Embryonic facial prominence (tissue), 1 donor: ENCODE results near the gene SESTD1.

ENCODE experiments used
- DNase-seq: peaks from one replicate; pipeline ENCODE4 v3.0.0-alpha.2; 2016; ENCODE audit errors: extremely low spot score

Gene SESTD1

DNA sequence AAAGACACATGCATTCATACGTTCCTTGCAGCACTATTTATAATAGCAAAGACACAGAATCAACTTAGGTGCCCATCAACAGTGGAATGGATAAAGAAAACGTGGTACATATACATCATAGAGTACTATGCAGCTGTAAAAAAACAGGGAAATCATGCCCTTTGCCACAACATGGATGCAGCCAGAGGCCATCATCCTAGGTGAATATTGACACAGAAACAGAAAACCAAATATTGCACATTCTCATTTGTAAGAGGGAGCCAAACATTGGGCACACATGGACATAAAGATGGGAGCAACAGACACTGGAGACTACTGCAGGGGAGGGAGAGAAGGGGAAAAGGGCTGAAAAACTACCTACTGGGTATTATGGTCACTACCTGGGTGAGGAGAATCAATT is 73.5 kb downstream of the SESTD1 start:
- DNase-seq = no peak

DNA sequence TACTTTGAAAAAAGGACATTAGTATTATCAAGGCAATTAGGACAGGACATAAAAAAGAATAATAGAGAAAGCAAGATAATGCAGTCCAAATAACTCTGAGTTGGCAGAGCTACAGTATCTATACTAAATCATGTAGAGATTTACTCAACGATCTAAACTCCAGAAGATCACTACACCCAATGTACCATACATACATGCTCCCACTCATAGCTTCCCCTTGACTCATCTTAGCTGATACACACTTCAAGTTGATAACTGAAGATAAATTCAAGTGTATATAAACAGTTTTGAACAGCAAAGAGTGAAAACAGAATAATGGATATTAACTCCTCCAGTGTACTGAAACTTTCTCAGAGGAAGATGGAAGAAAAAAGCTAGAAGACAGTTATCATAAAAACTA is 78.5 kb downstream of the SESTD1 start:
- DNase-seq = no peak

DNA sequence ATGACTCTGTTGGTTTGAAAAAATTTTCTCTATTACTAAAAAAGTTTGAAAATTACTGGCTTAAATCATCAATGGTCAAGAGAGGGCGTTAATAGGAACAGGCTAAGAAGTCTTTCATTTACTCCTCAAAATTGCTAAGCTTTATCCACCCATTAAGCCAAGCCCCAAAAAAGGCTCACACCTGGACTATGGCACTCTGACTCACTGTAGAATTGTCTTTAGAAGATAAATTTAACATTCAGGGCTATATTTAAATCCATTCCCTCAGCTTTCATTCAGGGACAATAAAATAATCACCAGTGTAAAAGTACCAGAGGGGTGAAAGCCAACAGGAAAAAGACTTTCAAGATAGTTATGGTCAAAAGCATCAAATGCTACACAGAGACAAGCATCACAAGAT is 80.0 kb downstream of the SESTD1 start:
- no peak for DNase-seq

DNA sequence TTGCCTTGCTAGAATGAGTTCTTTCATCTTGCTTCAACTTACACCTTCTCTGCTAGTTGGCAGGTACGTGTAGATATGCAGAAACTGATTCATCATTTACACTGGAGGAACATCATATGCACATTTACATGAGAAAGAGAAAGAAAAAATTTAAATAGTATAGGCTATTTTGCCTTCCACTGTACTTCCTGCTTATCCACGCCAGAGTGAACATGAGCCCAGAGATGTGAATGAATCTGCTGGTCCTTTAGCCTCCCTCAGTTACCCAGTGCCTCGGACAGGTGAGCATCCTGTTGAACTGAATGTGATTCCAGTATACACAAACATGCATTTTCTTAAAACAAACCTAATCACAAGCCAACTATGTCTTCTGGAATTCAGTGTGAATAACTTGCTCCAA is 83.6 kb downstream of the SESTD1 start:
- DNase-seq = no peak

DNA sequence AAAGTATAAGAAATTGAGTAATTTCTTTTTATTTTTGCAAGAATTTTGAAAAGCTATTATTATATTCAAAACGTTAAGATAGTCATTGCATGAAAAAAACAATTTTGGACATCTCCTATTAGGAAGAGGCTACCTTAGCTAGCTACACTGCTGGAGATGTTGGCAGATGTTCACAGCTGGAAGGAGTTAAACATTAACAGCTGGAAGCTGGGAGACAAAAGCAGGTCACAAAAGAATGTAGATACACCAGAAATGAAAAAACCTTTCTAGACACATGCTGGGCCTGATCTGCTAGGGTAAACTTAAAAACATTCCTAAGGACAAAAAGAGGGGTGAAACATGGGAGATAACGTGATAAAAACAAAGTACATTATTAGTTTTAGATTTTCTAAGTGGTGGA is 84.4 kb downstream of the SESTD1 start:
- DNase-seq = no peak

DNA sequence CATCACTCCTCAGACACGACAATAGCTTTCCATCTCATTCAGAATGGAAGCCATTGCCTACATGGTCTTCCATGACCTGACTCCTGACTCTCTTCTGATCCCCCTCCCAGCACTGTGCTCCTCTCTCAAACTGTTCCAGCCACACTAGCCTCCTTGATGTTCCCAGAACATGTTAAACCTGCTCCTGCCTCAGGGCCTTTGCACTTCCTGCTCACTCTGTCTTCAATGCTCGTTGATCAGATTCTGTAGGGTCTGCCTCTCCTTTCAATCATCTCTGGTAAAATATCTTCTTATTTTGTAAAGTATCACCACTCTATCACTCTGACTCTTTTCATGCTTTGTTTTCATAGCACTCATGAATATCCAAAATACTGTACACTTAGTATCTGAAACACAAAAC is 84.9 kb downstream of the SESTD1 start:
- DNase-seq = no peak

DNA sequence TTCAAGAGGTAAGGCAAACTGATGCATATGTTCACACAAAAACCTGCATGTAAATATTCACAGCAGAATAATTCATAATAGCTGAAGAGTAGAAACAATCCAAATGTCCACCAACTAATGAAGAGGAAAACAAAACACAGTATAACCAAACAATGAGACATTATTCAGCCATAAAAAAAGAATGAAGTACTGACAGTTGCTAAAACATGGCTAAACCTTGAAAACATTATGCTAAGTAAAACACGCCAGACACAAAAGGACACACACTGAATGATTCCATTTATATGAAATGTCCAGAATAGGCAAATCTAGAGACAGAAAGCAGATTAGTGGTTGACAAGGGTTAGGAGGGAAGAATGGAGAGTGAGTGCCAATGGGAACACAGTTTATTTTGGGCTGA is 86.9 kb downstream of the SESTD1 start:
- DNase-seq = no peak

DNA sequence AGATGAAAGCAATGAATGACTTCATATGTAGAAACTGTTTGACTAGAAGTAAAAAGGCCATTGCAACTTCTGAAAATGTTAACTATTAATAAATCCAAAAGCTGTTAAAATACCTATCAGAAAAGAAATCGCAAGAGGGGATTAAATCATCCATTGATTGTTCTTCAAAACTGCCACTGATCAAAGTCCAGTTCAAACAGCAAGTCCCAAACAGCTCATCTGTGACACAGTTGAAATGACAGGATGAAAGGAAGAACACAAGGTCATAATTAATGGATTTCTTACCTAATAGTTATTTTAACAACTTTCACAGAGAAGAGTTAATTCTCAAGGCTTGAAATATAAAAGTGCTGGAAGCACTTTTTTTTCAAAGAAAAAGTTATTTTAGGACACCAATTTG is 90.4 kb downstream of the SESTD1 start:
- DNase-seq = no peak

DNA sequence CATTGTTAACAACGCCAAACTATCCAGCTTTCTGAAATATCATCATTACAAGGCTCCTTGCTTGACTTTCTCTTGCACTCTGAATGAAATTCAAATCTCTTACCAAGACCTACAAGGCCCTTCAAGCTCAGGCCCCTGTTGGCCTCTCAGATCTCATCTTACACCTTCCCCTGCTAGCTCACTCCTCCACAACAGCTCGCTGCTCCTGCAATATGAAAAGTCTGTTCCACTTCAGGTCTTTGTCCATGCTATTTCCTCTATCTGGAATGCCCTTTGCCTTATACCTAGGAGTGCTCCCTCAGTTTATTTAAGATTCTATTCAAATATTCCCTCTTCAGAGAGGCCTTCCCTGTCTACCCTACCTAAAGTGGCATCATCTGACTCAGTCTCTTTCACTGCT is 91.7 kb downstream of the SESTD1 start:
- no peak for DNase-seq

DNA sequence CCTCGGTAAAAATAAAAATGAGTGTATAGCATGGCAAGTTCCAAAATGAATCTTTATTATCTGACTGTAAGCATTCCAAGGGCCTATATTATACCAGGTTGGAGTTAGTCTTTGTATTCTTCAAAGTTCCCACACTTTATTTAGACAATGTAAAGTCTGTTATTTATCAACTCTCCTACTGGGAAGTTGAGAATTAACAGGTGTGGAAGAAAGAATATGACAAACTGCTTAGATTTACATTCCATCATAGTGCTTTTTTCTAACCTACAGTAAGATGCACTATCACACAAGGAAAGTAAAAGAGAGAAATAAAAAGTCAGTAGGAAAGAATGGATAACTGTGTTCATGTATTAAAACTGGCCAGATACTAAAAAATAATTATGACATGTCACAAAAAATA is 93.3 kb downstream of the SESTD1 start:
- no peak for DNase-seq

DNA sequence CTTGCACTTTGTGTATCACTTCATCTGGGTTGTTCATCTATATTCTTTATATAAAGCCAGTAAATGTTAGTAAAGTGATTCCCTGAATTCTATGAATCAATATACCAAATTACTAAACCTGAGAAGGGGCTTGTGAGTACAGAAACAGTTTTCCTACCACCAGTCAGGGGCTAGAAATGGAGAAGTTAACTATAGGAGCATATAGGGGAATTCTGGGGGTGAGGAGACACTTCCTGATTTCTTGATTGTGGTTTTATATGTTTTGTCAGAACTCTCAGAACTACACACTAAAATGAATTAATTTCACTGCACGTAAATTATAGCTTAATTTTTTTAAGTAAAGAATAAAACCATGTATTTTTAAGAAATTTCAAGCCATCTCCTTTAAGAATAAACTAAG is 93.7 kb downstream of the SESTD1 start:
- DNase-seq = no peak

DNA sequence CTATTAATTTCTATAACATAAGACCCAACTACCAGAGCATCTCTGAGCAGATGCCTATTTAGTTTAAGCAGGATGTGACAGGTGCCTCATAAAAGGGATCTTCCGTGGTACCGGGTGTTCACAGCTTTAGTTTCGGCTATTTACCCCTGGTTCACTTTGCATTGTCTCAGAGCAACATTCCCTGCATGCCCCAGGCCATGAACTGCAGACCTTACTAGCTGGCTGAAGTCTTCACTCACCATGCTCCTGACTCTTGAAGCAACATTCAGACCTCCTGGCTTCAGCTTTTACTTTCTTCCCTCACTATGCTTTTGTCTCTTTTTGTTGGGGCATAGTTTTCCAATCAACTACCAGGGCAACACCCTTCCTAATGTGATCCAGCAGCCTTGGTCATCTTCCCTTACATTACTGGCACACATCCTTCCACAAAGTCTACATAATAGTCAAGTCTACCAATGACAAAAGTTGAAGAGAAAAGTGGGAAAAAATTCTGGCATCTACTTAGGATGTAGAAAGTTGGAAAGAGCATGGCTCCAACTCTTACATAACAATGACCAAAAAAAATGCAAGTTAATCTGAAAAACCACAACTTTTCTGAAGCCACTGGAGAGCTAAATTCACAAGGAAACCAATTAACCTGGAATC is 99.2 kb downstream of the SESTD1 start:
- DNase-seq = no peak

DNA sequence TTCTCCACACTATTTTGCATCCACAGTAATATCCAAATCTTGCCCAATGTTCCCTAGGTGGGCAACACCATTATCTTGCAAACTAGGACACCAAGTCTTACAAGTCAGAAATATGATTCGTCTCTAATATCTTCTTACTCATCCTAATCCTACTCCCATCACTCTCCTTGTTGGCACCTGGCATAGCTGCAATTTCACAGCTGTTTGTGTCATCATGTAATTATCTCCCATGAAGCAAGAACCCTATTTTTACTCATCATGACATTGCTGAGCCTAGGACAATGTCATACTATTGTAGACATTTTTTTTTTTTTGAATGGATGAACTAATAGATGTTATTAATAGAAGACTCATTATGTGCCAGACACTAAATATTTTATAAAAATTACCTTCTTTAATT is 123.4 kb downstream of the SESTD1 start:
- DNase-seq = no peak

DNA sequence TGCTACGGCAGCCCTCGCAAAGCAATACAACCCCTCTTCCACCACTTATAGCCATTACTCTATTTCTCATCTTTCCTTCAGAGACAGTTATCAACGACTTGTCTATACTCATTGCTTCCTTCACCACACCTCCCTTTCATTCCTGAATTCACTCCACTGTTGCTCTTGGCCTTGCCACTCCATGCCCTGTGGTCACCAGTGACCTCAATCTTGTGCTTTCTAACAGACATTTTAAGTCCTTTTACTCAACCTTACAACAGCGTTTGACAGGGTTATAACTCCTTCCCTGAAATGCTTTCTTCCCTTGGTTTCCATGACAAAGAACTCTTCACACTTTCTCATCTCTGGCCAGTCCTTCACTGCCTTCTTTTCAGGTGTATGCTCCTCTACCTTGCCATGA is 124.1 kb downstream of the SESTD1 start:
- no peak for DNase-seq

DNA sequence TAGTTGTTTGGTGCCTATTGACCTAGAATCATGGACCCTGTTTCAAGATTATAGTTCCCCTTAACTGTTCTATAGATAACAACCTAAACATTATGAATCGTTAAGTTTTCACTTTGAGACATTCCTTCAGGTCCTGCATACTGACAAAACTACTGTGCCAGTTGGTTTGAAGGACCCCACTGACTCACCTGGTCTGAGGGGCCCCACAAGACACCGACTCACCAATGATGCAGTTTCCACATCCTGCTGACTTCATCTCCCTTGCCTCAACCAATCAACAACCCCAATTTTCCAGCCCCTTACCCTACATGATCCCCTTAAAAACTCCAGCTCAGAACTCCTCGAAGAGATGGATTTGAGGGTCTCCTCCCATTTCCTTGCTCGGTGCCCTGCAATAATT is 125.1 kb downstream of the SESTD1 start:
- no peak for DNase-seq

DNA sequence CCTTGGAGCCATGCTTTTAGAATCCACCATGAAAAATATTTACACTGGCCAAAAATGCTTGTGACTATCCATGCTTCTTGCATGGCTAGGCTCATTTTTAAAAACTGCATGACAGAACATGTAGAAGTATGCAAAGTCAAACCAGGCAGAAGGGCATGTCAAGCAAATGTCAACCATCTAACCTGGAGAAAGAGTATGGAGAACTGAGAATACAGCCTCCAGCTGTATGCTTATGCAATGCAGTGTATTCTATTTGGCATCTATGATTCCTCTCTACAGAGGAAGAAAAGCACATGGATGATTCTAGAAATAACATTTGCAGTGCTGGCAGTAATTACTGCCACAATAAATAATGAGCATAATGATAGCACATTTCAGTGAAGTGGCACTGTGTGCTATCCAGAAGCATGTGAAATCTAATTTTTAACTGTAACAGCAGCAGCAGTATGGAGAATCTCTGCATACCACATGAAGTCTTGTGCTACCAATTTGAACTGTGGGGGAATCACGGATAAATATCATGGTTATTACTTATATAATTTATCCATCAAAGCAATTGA is 127.4 kb downstream of the SESTD1 start:
- DNase-seq = no peak

DNA sequence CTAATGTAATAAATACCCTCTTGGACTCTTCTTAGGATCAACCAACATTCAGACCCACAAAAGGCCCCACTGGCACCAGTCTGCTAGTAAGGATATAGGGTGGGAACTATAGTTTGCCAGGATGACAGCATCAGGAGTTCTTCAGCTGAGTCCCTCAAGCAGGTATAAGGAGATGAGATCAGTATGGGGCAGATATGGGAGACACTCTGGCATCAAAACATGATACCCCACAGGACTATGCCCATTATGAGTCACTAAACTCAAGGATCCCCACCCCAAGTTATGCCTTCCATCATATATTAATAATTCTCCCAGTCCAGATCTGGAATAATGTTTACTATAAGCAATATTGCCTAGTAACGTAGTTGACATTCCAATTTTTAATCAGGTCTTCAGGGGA is 131.6 kb downstream of the SESTD1 start:
- no peak for DNase-seq

DNA sequence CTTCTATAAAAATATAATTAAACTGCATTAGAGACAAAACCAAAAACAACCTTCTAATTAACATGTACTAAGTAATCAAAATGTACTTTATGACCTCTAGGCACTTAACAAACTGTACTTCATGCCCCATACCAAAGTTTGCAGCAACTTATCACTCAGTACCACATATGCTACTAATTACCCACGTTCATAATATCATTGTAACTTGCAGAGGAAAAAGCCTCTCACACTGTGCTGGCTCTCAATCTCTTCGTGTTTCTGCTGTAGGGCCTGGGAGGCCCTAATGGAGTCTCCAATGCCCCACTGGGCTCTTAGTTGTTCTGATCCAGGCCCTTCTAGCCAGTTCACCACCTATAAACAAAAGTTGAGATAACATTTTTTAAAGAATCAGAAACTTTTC is 132.6 kb downstream of the SESTD1 start:
- no peak for DNase-seq

DNA sequence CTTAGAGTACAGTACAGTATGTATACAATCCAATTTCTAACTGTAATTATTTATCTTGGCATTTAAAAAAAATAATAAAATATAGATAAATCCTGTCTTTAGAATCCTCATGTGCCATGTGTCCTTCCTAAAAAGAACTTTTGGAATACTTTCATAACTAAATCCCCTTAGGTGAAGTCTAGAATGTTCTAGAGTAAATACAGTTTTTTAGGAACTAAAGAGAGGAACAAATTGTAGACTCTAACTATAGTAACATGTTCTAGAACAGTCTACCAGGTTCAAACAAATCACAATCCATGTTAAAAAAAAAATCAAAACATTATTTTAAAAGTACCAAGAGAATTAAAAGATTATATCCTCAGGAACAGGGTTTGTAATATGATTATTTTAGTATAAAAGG is 134.1 kb downstream of the SESTD1 start:
- no peak for DNase-seq

DNA sequence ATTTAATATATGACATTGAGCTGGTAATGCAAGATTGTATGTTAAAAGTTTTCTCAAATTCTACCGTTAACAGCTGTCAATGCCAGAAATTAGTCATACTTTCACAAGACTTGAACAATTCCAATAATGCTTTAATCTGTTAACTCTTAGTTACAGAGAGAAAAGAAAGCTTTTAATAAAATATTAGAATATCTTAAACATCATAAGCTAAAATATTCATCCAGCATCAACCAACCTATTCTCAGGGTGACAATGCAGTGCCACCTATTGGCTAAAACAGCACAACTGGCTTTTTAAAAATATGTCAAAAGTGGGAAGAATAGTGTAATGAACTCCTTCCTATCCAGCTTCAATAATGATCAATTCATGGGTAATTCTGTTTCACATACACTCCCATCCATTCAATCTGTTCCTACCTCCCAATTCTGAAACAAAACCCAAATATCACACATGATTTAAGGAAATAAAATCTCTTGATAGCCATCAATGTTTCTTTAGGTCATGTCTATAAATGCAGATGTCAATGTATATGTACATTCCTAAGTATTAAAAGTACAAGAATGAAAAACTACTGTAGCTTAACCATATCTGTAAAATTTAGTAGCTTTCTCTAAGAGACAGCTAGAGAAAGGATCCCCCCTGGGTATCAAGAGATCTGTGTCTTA is 134.9 kb downstream of the SESTD1 start:
- no peak for DNase-seq

DNA sequence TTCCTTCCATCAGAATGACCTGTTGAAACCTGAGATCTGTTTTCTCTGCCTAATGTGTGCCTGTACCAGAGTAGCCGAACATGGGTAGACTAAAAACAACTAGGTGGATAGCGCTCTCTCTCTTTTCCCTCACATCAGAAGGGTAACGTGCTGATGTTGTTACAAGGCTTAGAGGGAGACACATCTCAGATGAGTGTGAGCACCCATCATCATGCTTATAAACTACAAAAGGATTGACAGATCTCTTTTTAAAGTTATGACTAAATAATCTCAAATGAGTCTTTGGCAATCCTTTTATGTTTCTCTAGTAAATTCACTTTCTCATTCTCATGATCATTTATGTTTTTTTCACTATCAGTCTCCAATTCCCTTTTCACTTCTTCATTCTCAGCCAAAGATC is 139.2 kb downstream of the SESTD1 start:
- no peak for DNase-seq

DNA sequence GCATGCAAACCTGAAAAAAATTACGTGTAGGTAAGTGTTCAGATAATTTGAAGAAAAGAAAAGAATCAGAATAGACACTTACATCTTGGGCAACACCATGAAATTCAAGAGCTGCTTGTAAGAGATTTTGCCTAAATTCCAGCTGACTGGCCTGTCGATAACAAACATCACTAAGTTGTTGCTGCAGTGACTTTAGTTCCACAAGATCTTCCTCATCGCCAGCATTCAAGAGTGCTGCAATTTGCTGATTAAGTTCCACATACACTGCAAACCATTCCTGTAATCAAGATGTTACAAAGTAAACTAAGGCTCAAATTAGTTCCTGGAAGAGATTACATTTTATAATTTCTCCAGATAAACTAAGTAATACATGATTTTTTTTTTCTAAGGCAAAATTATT is 140.3 kb downstream of the SESTD1 start:
- DNase-seq = no peak

DNA sequence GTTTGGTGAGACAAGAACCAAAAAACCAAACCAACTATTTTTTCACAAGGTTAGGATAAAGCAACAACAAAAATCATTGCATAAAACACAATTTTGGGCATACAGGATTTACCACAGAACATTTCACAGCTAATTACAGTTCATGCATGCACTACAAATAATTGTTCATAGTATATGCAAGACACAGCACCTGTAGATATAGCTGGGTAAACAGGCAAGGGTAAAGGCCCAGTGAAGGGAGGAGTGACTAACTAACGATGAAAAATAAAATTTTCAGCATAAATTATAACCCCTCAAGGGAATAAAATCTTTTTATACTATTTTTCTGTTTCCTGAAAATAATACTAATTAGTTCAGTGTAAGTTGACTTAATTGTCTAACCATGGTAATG is 141.4 kb downstream of the SESTD1 start:
- no peak for DNase-seq

DNA sequence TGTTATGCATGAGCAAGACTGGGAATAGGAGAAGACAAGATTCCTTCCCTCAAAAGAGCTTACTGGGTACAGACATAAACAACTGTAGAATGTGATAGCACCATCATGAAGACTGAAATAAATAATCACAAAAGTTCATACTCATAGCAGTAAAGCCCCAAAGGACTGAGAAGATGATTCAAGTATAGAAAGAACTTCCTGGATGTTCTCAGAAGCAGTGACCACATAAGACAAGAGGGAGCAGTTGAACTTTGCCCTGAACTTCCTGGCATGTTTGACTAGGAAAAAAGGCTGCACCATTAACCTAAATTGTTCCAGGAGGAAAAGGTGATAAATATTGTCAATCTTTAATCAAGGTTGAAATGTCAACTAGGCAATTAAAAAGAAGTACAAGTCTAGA is 156.9 kb downstream of the SESTD1 start:
- DNase-seq = no peak
